Fibroblast of the aortic adventitia (primary cell): ENCODE results near the gene KCNAB1. TPM values are rescaled to one million over a fixed set of nuclear protein-coding genes. Genes with fewer than 3 reads are reported as not detected.
A peak's percentile ranks its signal among the peaks of the same experiment; 100 is the strongest.

ENCODE experiments used
- DNase-seq: peaks from one replicate; pipeline ENCODE4 v3.0.0-alpha.2; 2010; ENCODE audit warnings: low read depth
- H3K4me3 ChIP-seq: 2 replicates; pipeline ENCODE4 v1.5.1; 2011; ENCODE audit warnings: low read depth, mild to moderate bottlenecking, control low read depth, low read length, moderate library complexity
- CTCF ChIP-seq: IDR thresholded peaks from 2 replicates; pipeline ENCODE4 v1.5.1; 2011; ENCODE audit warnings: mild to moderate bottlenecking, low read length, control low read depth, inconsistent platforms; ENCODE audit not compliant: insufficient read depth
- total RNA-seq: library from RNA; depleted of rRNA; stranded (reverse); fragments of >200 nt; gene quantifications from 2 replicates; pipeline ENCODE4 v1.2.3, GENCODE V29; 2012; ENCODE audit warnings: low replicate concordance

KCNAB1 gene
- total RNA-seq, 1 donor, result 3.3 TPM

GRCh38 chr3:156533205-156533604, 412.8 kb downstream of the KCNAB1 start:
- no peak for TF ChIP-seq CTCF
- H3K4me3 ChIP-seq, result no peak overlapping the region
- DNase-seq, result no peak

DNA sequence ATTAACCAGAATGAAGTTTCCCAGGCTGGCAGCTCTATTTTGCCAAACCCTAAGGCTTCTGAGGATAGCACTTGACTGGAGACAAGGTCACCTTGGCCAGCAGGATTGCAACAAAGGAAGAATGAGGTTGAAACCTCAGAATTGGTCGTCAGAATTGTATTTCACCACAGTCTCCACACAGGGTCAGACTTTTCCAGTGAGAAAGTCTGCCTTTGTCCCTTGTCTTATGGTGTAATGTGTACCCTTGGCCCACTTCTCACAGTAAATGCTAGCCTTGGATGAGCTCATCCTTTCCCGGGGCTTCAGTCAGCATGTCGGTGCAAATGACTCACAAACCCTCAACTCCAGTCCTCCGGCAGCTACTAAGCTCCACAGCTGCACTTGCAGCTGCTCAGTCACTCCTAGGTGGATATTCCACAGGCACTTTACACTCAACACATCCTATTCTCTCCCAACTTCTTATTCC, 414.8 kb downstream of the KCNAB1 start:
- H3K4me3 ChIP-seq, result no peak overlapping the region
- peak; percentile 49 for TF ChIP-seq CTCF
- DNase-seq, result peak; percentile 97

GRCh38 chr3:156535798-156536197, 415.4 kb downstream of the KCNAB1 start:
- no peak for TF ChIP-seq CTCF
- no peak for DNase-seq
- no peak overlapping the region for H3K4me3 ChIP-seq

DNA sequence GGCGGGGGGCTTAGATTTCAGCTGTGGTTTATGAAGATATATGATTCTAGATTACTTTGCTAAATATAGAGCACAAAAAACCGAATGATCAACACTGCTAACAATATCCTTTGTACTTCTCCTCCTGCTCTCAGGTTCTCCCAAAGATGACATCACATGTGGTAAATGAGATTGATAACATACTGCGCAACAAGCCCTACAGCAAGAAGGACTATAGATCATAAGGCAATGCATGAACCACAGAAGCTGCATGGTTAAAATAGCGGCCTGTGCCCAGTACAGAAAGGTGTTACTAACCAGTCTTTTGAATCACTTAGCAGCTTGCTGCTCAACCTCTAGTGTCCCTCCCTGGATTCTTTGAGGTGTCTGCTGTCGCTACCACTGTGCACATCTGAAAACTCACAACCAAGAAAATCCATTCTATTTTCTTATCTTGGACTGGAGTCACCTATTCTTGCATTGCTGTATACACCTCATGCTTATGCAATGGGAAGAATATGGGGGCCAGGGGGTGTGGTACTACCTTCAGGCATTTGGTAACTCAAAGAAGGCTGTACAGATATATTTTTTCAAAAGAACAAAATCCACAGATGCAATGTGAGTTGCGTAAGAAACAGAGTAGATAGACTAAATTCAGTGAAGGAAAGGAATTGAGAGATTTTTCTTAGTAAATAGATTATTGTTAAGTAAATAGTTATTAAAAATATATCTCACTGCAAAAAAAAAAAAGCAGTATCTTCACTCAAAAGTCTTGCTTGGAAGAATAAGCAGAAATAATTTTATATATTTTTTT, 416.3 kb downstream of the KCNAB1 start:
- H3K4me3 ChIP-seq, result no peak overlapping the region
- TF ChIP-seq CTCF, result no peak
- peak; percentile 23 for DNase-seq

DNA sequence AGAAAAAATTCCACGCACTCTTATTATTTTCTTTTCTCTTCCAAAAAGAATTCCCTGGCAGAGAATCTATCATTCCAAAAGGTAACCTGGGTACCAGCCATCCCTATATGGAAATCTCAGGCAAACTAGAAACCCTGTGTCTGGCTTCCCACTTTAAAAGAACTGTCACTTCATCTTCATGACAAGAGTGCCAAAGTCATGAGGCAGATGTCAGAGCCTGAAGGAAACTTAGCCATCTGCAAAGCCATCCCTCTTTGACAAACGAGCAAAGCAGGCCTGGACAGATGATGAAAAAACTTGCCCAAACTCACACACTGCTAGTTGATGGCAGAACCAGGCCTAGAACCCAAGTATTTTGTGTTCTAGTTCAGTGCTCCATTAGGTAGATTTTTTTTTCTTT, 418.7 kb downstream of the KCNAB1 start:
- H3K4me3 ChIP-seq, result no peak overlapping the region
- no peak for DNase-seq
- TF ChIP-seq CTCF, result no peak

- TF ChIP-seq CTCF, result no peak
- no peak for DNase-seq
Observed at GRCh38 chr3:156539802-156540201, 419.4 kb downstream of the KCNAB1 start.

More at GRCh38 chr3:156539802-156540201, 419.4 kb downstream of the KCNAB1 start:
- H3K4me3 ChIP-seq, result no peak overlapping the region
